Skin of body (tissue), 2 donors: ENCODE results near the gene RUNX2. TPM values are rescaled to one million over a fixed set of nuclear protein-coding genes. Genes with fewer than 3 reads are reported as not detected.
"Not testable (repeated sequence)": the region's sequence is repeated elsewhere in the genome, so short reads cannot be mapped to it uniquely, and the experiment has no call there.

Source experiments
- DNase-seq: peaks from one replicate; lab custom pipeline; 2025; lab: John Stamatoyannopoulos, UW
- total RNA-seq: library from RNA; depleted of rRNA; stranded (reverse); fragments of >200 nt; gene quantifications from one replicate; pipeline ENCODE4 v1.2.3, GENCODE V29; 2014

RUNX2 gene
- total RNA-seq = 2.9 TPM

DNA sequence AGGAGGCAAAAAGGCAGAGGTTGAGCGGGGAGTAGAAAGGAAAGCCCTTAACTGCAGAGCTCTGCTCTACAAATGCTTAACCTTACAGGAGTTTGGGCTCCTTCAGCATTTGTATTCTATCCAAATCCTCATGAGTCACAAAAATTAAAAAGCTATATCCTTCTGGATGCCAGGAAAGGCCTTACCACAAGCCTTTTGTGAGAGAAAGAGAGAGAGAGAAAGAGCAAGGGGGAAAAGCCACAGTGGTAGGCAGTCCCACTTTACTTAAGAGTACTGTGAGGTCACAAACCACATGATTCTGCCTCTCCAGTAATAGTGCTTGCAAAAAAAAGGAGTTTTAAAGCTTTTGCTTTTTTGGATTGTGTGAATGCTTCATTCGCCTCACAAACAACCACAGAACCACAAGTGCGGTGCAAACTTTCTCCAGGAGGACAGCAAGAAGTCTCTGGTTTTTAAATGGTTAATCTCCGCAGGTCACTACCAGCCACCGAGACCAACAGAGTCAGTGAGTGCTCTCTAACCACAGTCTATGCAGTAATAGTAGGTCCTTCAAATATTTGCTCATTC lies at the start of gene RUNX2:
Gene RUNX2, plus strand, starts transcription at position 375 of the 567 bp plus-strand sequence. CDS start 397 bp downstream, outside the sequence.
- DNase-seq = no peak

DNA sequence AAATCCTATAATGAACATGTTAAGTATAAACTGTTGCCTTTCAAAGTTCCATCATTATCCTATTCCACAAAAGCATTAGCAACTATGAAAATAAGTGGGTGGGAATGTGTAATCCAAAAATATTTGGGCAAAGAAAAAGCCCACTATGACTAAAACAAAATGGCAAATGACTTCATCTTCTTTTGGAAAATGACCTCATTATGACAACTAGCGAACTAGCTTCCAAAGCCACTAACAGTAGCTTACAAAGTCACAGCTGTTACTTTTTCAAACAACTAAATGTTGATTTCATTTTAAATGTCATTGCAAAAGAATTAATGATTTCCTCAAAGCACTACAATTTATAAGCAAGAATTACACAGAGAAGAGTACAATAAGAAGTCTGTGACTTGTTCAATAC lies 49.8 kb upstream of the RUNX2 start:
- no peak for DNase-seq

DNA sequence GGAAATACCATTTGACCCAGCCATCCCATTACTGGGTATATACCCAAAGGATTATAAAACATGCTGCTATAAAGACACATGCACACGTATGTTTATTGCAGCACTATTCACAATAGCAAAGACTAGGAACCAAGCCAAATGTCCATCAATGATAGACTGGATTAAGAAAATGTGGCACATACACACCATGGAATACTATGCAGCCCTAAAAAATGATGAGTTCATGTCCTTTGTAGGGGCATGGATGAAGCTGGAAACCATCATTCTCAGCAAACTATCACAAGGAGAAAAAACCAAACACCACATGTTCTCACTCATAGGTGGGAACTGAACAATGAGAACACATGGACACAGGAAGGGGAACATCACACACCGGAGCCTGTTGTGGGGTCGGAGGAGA lies 41.4 kb upstream of the RUNX2 start:
- not testable (repeated sequence) for DNase-seq

DNA sequence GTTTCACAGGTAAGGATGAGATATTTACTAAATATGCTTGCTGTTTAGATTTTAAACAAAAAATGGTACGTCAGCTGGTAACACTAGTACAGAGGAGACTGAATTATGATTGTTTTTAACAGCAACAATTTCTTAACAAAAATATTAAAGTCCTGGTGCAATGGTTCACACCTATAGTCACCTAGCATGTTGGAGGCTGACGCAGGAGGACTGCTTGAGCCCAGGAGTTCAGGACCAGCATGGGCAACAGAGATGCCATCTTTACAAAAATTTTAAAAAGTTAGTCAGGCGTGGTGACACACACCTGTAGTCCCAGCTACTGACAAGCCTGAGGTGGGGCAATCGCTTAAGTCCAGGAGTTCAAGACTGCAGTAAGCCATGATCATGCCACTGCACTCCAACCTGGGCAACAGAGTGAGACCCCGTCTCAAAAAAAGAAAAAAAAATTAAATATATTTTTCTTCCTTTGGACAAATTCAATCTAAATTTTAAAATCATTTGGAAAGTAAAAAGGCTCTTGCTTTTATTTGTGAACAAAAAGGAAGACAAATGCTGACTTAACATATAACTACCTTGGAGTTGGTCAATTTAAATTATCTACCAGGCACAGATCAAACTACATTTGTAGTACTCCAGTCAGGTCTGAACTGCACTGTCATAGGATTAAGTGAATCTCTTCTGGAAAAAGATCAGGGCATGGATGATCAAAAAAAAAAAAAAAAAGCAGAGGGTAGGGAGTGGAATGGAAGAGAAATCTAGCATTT lies 38.2 kb upstream of the RUNX2 start:
- no peak for DNase-seq

DNA sequence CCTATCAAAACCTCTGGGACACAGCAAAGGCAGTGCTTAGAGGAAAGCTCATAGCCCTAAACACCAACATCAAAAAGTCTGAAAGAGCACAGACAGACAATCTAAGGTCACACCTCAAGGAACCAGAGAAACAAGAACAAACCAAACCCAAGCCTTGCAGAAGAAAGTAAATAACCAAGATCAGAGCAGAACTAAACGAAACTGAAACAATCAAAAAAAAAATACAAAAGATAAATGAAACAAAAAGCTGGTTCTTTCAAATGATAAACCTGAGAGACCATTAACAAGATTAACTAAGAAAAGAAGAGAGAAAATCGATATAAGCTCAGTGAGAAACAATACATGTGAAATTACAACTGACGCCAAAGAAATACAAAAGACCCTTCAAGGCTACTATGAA lies 34.8 kb upstream of the RUNX2 start:
- no peak for DNase-seq

DNA sequence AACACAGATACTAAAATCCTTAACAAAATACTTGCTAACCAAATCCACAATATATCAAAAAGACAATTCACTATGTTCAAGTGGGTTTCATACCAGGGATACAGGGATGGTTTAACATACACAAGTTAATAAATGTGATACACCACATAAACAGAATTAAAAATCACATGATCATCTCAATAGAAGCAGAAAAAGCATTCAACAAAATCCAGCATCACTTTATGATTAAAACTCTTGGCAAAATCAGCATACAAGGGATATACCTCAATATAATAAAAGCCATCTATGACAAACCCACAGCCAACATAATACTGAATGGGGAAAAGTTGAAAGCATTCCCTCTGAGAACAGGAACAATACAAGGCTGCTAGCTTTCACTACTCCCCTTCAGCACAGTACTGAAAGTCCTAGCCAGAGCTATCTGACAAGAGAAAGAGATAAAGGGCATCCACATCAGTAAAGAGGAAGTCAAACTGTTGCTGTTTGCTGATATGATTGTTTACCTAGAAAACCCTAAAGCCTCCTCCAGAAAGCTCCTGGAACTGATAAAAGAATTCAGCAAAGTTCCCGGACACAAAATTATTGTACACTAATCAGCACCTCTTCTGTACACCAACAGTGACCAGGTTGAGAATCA lies 33.9 kb upstream of the RUNX2 start:
- DNase-seq = not testable (repeated sequence)

DNA sequence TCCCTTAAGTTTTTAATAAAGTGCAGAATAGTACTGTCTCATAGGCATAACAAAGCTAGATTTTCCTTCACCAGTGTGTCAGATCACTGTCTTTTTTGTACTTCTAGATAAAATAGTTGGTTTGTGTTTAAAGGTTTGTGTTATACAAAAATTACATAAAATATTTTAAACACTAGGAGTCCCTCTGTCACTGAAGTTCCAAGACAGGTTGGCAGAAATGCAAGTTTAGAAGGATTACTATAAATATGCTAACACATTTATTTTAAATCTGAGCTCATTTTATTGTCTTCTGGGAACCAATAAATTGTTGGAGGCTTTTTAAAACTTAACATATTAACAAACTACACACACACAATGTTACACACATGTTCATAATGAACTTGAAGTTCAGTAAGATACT lies 30.8 kb upstream of the RUNX2 start:
- DNase-seq = no peak

DNA sequence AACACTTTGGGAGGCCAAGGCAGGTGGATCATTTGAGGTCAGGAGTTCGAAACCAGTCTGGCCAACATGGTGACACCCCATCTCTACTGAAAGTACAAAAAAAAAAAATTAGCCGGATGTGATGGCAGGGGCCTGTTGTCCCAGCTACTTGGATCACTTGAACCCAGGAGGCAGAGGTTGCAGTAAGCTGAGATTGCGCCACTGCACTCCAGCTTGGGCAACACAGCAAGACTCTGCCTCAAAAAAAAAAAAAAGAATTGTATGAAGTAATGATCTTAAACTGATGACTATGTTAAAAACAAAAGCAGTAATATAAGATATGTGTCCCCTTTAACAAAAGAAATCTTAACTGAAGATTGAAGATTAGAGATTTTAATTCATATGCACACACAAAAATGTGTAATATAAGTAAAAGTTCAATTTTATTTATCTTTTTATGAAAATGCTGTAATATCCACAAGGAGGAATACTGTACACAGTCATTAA lies 29.0 kb upstream of the RUNX2 start:
- no peak for DNase-seq

DNA sequence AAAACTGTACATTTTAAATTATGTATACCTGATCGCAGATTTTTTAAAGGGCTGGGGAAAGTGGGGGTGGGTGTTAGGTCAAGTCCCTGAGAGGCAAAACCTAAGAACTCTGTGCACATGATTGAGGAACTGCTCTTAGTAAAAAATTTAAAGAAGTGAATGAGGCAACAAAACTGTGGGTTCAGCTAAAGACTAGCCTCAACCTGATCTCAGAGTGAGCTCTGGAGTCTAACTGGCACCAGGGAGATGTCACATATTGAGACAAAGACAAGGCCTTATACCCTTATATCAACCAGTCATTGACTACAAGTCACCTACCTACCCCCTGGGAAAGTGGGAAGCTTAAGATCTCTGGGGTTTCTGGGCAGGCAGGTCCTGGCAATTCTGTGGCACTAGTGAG lies 27.4 kb upstream of the RUNX2 start:
- no peak for DNase-seq

DNA sequence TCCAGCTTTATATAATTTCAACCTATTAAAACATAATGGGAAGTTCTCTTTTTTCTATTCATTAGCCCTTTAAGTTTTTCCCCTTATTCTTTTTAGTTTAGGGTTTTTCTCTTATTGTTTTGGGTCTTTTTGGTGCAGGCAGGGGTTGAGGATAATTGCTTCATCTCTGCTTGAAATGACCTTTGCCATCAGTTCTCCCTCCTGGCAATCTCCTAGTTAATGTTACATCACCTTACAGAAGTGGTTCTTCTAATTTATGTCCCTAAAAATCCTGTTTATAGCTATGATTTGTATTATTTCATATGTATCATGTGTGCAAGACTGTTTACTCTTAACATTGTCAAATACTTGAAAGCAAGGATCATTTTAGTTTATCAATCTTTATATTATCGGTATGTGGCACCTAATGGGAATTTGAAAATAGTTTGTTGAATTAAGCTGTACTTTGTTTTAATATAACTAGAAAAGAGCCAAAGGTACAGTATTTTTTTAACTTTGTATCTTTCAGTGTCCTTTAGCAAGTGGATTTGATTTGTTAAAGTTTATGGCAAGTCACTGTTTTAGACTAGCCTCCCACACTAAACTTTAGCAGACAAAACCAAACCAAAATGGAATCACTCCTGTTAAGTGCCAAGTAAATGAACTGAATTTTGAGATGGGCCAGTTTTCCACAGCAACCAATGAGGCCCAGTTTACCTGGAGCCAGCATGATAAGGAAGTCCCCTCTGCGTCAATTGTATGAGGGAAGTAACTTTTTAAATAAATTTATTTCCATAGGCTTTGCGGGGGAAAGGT lies 26.6 kb upstream of the RUNX2 start:
- DNase-seq = no peak

DNA sequence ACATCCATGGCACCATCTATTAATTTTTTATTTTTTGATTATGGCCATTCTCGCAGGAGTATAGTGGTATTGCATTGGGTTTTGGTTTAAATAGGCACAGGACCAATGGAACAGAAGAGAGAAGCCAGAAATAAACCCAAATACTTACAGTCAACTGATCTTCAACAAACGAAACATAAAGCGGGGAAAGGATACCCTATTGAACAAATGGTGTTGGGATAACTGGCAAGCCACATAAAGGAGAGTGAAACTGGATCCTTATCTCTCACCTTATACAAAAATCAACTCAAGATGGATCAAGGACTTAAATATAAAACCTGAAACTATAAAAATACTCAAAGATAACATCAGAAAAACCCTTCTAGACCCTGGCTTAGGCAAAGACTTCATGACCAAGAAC lies 25.3 kb upstream of the RUNX2 start:
- no peak for DNase-seq

DNA sequence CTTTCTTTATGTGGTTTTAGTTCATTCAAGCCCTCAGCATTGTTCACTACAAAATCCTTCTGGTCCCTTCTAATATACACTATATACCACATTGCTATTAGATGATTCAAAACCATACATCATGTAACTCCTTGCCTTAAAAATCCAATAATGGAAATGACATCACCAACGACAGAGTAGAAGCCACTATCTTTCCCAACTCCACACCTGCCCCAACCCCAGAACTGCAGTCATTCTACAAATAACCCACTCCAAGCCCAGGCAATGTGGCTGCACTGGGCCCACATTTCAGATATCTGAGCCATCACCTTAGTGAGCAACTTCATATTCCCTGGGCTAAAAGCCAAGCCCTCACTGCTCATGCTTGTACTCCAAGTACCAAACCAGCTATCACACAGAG lies 22.6 kb upstream of the RUNX2 start:
- no peak for DNase-seq

DNA sequence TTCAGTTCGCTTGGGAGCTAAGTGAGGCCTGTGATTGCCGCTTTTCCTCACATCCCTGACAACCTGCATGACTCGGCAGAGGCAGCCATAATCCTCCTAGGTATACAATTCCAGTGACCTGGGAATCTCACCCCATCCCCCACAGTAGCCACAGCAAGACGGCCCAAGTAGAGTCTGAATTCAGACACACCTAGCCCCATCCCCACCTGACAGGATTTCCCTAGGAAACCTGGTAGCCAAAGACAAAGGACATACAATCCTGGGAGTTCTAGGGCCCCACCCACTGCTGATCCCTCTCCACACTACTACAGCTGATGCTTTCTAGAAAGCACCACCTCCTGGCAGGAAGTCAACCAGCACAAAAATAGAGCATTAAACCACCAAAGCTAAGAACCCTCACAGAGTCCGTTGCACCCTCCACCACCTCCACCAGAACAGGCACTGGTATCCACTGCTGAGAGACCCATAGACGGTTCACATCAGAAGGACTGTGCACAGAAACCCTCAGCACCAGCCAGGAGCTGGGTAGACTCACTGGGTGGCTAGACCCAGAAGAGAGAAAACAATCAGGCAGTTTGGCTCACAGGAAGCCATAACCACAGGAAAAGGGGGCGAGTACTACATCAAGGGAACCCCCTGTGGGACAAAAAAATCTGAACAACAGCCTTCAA lies 17.9 kb upstream of the RUNX2 start:
- no peak for DNase-seq

DNA sequence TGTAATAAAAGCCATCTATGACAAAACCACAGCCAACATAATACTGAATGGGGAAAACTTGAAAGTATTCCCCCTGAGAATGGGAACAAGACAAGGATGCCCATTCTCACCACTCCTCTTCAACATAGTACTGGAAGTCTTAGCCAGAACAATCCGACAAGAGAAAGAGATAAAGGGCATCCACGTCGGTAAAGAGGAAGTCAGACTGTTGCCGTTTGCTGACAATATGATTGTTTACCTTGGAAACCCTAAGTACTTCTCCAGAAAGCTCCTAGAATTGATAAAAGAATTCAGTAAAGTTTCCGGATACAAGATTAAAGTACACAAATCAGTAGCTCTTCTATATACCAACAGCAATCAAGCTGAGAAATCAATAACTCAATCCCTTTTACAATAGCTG lies 14.0 kb upstream of the RUNX2 start:
- DNase-seq = no peak

DNA sequence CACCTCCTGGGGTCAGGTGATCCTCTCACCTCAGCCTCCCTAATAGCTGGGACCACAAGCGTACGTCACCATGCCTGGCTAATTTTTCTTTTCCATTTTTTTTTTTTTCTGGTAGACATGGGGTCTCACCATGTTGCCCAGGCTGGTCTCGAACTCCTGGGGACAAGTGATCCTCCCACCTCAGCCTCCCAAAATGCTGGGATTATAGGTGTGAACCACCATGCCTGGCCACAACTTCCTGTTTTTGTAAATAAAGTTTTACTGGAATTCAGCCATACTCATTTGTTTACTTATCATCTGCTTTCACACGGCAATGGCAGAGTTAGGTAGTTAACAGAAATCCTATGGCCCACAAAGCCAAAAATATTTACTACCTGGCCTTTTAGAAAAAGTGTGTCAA lies 7.8 kb upstream of the RUNX2 start:
- no peak for DNase-seq

DNA sequence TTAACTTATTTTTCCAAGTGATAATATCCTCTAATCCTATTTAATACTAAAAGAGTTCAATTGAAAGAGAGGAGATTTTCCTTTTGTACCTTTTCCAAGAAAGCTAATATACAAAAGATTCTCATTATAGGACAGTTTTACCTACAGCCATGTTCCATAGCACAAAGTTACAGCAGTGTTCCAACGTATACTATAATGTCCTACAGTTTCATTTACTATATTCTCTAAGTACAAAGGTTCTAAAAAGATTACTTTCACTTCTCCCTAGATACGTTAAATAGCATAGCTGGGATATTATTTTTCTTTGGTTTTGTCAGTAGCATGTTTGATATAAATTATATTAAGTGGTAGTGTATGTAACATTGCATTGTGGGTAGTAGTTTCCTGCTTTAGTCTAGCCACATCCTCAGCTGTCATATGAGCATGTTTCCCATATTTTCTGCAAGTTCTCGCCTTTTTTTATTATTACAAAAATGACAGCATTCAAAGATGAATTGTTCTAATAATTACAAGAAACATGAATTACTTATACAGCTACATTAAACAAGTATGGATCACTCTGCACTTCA lies 4.4 kb upstream of the RUNX2 start:
- no peak for DNase-seq

DNA sequence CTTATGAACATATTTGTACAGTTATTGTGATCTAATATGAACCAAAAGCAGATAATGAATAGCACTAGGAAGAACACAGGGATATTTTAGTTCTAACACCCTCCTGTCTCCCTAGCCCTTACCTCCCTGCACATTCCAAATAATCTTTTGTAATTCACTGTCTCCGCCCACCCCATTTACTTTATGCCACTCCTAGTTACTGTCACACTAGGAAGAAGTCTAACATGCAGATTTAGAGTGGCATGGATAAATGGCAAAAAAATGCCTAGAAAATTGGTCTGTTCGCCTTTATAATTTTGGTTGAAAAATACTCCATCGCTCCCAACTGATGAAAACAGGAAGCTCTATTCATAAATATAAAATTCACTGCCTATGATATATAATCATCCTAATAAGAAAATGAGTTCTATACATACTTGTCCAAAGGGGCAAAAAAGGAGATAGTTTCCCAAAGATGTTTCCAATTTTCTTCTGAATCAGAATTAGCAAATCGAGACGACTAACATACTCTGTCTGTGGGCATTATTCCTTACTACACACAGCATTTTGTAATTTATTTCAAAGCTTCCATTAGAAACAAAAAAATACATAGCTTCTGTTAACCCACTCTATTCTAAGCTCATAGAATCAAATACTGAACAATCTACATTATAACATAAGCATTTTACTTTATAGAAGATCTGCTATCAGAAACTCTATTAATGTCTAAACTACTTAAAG lies 1.3 kb upstream of the RUNX2 start:
- no peak for DNase-seq

DNA sequence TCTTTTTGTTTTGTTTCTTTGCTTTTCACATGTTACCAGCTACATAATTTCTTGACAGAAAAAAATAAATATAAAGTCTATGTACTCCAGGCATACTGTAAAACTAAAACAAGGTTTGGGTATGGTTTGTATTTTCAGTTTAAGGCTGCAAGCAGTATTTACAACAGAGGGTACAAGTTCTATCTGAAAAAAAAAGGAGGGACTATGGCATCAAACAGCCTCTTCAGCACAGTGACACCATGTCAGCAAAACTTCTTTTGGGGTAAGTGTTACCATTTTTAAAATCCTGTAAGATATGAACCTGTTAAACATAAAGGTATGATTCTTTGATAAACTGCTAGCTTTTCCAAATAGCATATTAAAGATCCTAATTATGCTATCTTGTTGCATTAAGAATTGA lies 393 bp downstream of the RUNX2 start:
- no peak for DNase-seq

DNA sequence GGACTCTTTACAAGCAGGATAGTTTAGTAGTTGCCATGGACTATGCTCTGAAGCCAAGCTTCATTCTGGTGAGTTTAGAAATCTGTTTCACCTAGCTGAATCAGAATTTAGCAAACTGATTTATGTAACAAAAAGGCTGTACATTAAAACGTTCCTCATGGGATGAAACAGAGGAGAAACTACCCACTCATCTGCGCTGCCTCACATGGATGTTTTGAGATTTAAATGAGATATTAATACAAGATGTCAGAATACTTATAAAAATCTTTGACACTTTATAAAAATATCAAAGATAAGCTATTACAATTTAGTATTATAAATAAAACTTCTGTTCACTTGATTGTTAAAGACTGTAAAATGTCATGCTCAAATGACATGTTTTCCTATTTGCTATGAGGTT lies 16.8 kb downstream of the RUNX2 start:
- DNase-seq = no peak

DNA sequence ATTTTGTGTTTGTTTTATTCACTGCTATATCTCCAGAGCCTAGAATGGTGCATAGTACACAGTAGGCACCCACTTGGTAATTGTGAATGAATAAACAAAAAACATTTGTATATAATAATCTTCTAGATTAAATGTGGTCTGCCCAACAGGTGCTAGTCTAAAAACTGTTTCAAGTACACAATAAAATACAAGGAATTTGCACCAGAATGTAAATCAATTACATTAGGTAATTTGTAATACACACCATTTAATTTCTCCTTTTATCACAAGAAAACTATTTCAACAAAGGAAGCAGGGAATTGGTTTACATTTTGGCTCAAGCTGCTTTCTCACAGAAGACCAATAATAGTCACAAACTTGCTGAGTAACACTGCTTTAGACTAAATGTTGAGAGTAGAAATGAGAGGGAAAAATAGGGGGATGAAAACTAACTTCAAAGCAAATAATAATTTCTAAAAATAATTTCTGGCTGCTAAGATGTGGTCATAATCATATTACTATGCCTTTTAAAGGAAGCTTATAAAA lies 22.1 kb downstream of the RUNX2 start:
- no peak for DNase-seq
